Liver (tissue), 3 donors: ENCODE measurements around the gene MDC1.

Experiments
- FOXA1 ChIP-seq: IDR thresholded peaks from 2 replicates; pipeline ENCODE4 v1.6.1; 2016; ENCODE audit warnings: antibody characterized with exemption
- TF ChIP-seq, protein P1 (sequence below): fragments of 150-350 bp; IDR thresholded peaks from 2 replicates; pipeline ENCODE4 v1.5.1; 2017; ENCODE audit warnings: improper control_type of control experiment, low read depth, low read length; ENCODE audit not compliant: missing input control
- TF ChIP-seq, protein P2 (sequence below): IDR thresholded peaks from 2 replicates; pipeline ENCODE4 v1.6.1; 2016; ENCODE audit warnings: antibody characterized with exemption, mild to moderate bottlenecking
- TF ChIP-seq, protein P3 (sequence below): IDR thresholded peaks from 2 replicates; pipeline ENCODE4 v1.6.1; 2016; ENCODE audit warnings: antibody characterized with exemption
- donor health status: healthy.
- donor health status: healthy.

DNA sequence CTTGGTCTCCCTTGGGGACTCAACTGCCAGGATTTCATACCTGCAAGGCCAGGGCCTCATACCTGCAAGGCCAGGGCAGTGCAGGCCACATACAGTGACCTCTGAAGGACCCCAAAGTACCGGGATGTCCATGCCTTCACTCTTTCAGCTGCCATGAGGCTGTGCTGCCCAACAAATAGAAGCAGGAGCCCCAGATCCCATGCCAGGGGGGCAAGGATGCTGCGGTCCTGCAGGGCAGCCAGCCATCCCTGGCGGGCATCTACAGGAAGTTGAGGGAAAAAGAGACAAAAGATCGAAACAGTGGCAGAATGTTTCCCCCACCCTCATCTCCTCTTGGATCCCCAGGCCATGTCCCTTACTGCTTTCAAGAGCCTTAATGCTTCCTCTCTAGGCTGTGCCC, 27.1 kb downstream of the MDC1 start:
- TF ChIP-seq, protein P1, sequence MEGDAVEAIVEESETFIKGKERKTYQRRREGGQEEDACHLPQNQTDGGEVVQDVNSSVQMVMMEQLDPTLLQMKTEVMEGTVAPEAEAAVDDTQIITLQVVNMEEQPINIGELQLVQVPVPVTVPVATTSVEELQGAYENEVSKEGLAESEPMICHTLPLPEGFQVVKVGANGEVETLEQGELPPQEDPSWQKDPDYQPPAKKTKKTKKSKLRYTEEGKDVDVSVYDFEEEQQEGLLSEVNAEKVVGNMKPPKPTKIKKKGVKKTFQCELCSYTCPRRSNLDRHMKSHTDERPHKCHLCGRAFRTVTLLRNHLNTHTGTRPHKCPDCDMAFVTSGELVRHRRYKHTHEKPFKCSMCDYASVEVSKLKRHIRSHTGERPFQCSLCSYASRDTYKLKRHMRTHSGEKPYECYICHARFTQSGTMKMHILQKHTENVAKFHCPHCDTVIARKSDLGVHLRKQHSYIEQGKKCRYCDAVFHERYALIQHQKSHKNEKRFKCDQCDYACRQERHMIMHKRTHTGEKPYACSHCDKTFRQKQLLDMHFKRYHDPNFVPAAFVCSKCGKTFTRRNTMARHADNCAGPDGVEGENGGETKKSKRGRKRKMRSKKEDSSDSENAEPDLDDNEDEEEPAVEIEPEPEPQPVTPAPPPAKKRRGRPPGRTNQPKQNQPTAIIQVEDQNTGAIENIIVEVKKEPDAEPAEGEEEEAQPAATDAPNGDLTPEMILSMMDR, result no peak
- TF ChIP-seq, protein P2, sequence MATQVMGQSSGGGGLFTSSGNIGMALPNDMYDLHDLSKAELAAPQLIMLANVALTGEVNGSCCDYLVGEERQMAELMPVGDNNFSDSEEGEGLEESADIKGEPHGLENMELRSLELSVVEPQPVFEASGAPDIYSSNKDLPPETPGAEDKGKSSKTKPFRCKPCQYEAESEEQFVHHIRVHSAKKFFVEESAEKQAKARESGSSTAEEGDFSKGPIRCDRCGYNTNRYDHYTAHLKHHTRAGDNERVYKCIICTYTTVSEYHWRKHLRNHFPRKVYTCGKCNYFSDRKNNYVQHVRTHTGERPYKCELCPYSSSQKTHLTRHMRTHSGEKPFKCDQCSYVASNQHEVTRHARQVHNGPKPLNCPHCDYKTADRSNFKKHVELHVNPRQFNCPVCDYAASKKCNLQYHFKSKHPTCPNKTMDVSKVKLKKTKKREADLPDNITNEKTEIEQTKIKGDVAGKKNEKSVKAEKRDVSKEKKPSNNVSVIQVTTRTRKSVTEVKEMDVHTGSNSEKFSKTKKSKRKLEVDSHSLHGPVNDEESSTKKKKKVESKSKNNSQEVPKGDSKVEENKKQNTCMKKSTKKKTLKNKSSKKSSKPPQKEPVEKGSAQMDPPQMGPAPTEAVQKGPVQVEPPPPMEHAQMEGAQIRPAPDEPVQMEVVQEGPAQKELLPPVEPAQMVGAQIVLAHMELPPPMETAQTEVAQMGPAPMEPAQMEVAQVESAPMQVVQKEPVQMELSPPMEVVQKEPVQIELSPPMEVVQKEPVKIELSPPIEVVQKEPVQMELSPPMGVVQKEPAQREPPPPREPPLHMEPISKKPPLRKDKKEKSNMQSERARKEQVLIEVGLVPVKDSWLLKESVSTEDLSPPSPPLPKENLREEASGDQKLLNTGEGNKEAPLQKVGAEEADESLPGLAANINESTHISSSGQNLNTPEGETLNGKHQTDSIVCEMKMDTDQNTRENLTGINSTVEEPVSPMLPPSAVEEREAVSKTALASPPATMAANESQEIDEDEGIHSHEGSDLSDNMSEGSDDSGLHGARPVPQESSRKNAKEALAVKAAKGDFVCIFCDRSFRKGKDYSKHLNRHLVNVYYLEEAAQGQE, result no peak
- TF ChIP-seq, protein P3, sequence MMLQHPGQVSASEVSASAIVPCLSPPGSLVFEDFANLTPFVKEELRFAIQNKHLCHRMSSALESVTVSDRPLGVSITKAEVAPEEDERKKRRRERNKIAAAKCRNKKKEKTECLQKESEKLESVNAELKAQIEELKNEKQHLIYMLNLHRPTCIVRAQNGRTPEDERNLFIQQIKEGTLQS, result no peak
- no peak for TF ChIP-seq FOXA1
